ENCODE data around the gene MED29.
A peak's percentile ranks its signal among the peaks of the same experiment; 100 is the strongest.

The MED29 gene

GRCh38 chr19:39430675-39431593, 39.8 kb downstream of the MED29 start:
- no peak for DNase-seq (ENCODE audit: low spot score)

- DNase-seq (ENCODE audit: low spot score), result no peak
These were observed 41.5 kb downstream of the MED29 start for GRCh38 chr19:39432677-39433025.

DNA sequence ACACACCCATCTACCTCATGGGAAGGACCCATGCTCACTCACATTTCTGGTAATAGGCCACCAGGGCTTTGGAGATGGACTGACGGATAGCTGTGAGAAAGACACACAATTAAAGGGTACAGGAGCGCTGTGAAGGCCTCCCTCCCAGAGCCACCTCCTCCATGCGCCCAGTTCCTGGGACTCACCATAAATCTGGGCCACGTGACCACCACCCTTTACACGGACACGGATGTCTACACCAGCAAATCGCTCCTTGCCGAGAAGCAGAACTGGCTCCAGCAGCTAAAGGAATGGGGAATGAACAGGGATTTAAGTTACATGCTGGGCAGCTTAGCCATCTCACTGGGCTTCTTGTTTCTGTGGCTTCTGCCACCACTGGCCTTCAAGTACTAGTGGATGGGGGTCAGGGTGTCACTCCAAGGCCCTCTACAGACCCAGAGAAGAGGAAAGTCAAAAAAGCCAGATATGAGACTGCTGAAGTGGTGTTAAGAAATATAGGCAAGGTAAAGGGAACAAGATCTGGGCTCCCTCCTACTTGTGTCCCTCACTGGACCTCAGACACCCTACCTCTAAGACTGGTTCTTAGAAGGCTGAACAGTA, 42.4 kb downstream of the MED29 start:
- no peak for DNase-seq (ENCODE audit: low spot score)

- DNase-seq (ENCODE audit: low spot score), result no peak
These were observed 43.2 kb downstream of the MED29 start for GRCh38 chr19:39434123-39435076.

DNA sequence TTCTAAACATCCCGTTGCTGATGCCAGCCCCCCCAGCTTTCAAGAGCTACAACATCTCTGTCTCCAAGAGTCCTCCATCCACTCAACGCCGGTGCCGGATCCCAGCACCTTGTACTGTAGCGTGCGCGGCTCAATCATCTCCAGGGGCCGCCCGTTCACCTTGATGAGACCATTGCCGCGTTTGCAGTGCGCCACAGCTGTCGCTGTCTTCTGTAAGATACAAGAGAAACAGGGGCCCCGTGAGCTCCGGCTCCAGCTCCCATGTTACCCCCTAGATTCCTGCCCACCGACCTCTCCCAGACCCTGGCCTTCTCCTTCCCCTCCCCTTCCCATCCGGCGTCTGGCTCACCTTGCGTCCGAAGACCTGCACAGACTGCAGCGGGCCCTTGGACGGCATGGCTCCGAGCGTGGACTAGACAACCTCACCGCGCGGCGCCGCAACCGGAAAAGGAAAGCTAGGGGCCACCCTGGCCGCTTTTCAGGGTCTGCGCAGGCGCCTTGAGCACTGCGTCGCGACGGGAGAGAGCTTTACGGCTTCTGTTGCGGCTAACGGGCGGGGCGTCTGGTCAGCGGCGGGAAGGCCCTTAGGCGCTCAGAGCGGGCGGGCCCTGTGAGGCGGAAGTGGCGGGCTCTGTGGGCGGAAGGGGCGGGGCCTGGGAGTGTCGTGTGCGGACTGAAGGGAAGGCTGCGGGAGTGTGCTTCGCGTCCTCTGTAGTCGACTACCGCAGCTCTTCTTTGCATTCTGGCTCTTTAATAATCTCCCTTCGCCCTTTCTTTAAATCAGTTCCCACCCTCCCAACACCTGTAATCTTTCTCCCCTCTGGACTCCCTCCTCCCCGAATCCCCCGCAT, 44.5 kb downstream of the MED29 start, which contains the start of gene RPS16:
RPS16 (minus strand) TSS at position 451 of the 851 bp plus-strand sequence; CDS start at position 397, 54 bp downstream.
- DNase-seq (ENCODE audit: low spot score), result peak; percentile 95

GRCh38 chr19:39436350-39436716, 45.2 kb downstream of the MED29 start:
- DNase-seq (ENCODE audit: low spot score), result no peak

DNA sequence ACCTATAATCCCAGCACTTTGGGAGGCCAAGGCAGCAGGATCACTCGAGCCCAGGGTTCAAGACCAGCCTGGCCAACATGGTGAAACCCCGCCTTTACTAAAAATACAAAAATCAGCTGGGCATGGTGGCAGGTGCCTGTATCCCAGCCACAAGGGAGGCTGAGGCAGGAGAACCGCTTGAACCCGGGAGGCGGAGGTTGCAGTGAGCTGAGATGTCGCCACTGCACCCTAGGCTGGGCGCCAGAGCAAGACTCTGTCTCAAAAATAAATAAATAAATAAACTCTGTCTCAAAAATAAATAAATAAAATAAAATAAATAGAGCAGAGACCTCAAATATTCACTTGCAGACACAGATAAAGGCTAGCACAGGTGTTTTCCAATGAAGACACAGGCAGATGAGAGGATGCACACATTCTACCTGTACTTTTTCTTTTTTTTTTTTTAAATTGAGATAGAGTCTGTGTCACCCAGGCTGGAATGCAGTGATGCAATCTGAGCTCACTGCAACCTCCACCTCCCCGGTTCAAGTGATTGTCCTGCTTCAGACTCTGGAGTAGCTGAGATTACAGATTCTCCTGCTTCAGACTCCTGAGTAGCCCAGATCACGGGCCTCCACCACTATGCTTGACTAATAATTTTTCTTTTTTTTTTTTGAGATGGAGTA, 47.2 kb downstream of the MED29 start:
- no peak for DNase-seq (ENCODE audit: low spot score)

GRCh38 chr19:39444598-39445195, 53.5 kb downstream of the MED29 start:
- no peak for DNase-seq (ENCODE audit: low spot score)

- peak; percentile 96 for DNase-seq (ENCODE audit: low spot score)
These were observed 54.3 kb downstream of the MED29 start, which contains the start of gene SUPT5H for GRCh38 chr19:39445196-39446111. Gene SUPT5H, plus strand, starts transcription at chr19:39445582. Its CDS starts 309 bp downstream, at chr19:39445891.

DNA sequence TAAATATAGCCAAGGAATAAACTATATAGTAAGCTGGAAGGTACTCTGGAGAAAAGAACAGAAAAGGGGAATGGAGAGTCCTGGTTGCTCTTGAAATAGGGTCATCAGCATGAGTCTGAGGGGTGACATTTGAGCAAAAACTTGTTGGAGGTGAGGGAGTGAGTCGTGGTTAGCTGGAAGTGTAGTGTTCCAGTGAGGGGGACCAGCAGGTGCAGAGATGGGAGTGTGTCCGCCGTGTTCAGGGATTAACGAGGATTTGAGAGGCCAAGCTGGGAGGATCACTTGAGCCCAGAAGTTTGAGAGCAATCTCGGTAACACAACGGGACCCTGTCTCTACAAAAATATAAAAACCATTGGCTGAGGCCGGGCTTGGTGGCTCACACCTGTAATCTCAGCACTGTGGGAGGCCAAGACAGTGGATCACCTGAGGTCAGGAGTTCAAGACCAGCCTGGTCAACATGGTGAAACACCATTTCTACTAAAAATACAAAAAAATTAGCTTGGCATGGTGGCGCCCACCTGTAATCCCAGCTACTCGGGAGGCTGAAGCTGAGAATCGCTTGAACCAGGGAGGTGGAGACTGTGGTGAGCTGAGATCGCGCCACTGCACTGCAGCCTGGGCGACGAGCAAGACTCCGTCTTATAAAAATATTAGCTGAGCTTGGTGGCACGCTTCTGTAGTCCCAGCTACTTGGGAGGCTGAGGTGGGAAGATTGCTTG, 55.3 kb downstream of the MED29 start:
- DNase-seq (ENCODE audit: low spot score), result no peak

- DNase-seq (ENCODE audit: low spot score), result peak; percentile 40
These were observed 57.1 kb downstream of the MED29 start for GRCh38 chr19:39448271-39448670.

GRCh38 chr19:39449116-39449797, 58.1 kb downstream of the MED29 start:
- DNase-seq (ENCODE audit: low spot score), result no peak

Data from AG08396 (cell line).